Activated naive CD8-positive, alpha-beta T cell treated with anti-CD3 and anti-CD28 coated beads, Interleukin-2, amount 50 U/mL, for 24 hours (primary cell): ENCODE data around the gene ZNF76.
A peak's percentile ranks its signal among the peaks of the same experiment; 100 is the strongest.

Source experiments
- ATAC-seq: fragments of 150-1000 bp; cut with Tn5 transposase; one replicate; pipeline ENCODE4 v1.10.0; 2021
- DNase-seq: peaks from one replicate; pipeline ENCODE4 v3.0.0; 2021
- H3K27ac Mint-ChIP-seq: one replicate; pipeline ENCODE4 v1.8.0; 2021; ENCODE audit warnings: mild to moderate bottlenecking, mixed read lengths
- H3K27me3 Mint-ChIP-seq: one replicate; pipeline ENCODE4 v1.8.0; 2021; ENCODE audit warnings: mixed read lengths
- H3K36me3 Mint-ChIP-seq: one replicate; pipeline ENCODE4 v1.8.0; 2021; ENCODE audit warnings: low read depth, mixed read lengths
- H3K4me1 Mint-ChIP-seq: one replicate; pipeline ENCODE4 v1.8.0; 2021; ENCODE audit warnings: mixed read lengths
- H3K4me3 Mint-ChIP-seq: one replicate; pipeline ENCODE4 v1.8.0; 2021; ENCODE audit warnings: mild to moderate bottlenecking, moderate library complexity, mixed read lengths
- H3K9me3 Mint-ChIP-seq: one replicate; pipeline ENCODE4 v1.8.0; 2021; ENCODE audit warnings: mixed read lengths

The ZNF76 gene

GRCh38 chr6:35259194-35259947 is at the start of gene ZNF76:
Gene ZNF76 (plus strand): TSS chr6:35259735. CDS start chr6:35281152, 21,417 bp downstream.
- H3K27ac Mint-ChIP-seq = peak within 1 kb of the TSS; percentile 91
- H3K4me3 Mint-ChIP-seq = peak within 1 kb of the TSS; percentile 94
- H3K4me1 Mint-ChIP-seq = peaks cover 44% of the 10 kb centered on the region
- no peaks in the 10 kb centered on the region for H3K9me3 Mint-ChIP-seq
- ATAC-seq (peak; percentile 92), DNase-seq (peak; percentile 94)
- H3K36me3 Mint-ChIP-seq = no peaks in the 10 kb centered on the region
- no peaks in the 10 kb centered on the region for H3K27me3 Mint-ChIP-seq

GRCh38 chr6:35213298-35213791 is 46.2 kb upstream of the ZNF76 start:
- Mint-ChIP-seq H3K4me1 (peaks cover 6% of the 10 kb centered on the region), H3K27ac (no peak overlapping the region), H3K9me3 (no peaks in the 10 kb centered on the region), H3K36me3 (no peaks in the 10 kb centered on the region), H3K4me3 (peak overlapping the region; percentile 51), H3K27me3 (peaks cover 72% of the 10 kb centered on the region)
- no peak for ATAC-seq
- DNase-seq = no peak

- peak; percentile 11 for ATAC-seq
- H3K4me3 Mint-ChIP-seq = peak within 1 kb of the TSS; percentile 51
- peaks cover 65% of the 10 kb centered on the region for H3K27me3 Mint-ChIP-seq
- no peaks in the 10 kb centered on the region for H3K36me3 Mint-ChIP-seq
- H3K9me3 Mint-ChIP-seq = no peaks in the 10 kb centered on the region
- H3K27ac Mint-ChIP-seq = no peak within 1 kb of the TSS
- DNase-seq = peak; percentile 7
- H3K4me1 Mint-ChIP-seq = peaks cover 6% of the 10 kb centered on the region
These were observed 45.4 kb upstream of the ZNF76 start, which contains the start of gene SCUBE3 for GRCh38 chr6:35213824-35214756. Gene SCUBE3 (plus strand): TSS chr6:35213956. CDS start chr6:35214419, 463 bp downstream.

GRCh38 chr6:35214869-35215664 is 44.5 kb upstream of the ZNF76 start:
- Mint-ChIP-seq H3K4me3 (peak overlapping the region; percentile 7), H3K36me3 (no peaks in the 10 kb centered on the region), H3K4me1 (peaks cover 6% of the 10 kb centered on the region), H3K9me3 (no peaks in the 10 kb centered on the region), H3K27ac (no peak overlapping the region), H3K27me3 (peaks cover 59% of the 10 kb centered on the region)
- no peak for DNase-seq
- ATAC-seq = no peak

- ATAC-seq (no peak), DNase-seq (no peak)
- H3K4me1 Mint-ChIP-seq = peaks cover 6% of the 10 kb centered on the region
- H3K27me3 Mint-ChIP-seq = peaks cover 54% of the 10 kb centered on the region
- H3K27ac Mint-ChIP-seq = no peak overlapping the region
- H3K36me3 Mint-ChIP-seq = no peaks in the 10 kb centered on the region
- no peak overlapping the region for H3K4me3 Mint-ChIP-seq
- no peaks in the 10 kb centered on the region for H3K9me3 Mint-ChIP-seq
These were observed 43.7 kb upstream of the ZNF76 start for GRCh38 chr6:35215665-35216411.

- Mint-ChIP-seq H3K27ac (no peak overlapping the region), H3K36me3 (no peaks in the 10 kb centered on the region), H3K27me3 (peaks cover 52% of the 10 kb centered on the region), H3K4me3 (no peak overlapping the region), H3K9me3 (no peaks in the 10 kb centered on the region), H3K4me1 (peaks cover 6% of the 10 kb centered on the region)
- DNase-seq (no peak), ATAC-seq (no peak)
These were observed 43.2 kb upstream of the ZNF76 start for GRCh38 chr6:35216412-35216732.

- no peak for ATAC-seq
- Mint-ChIP-seq H3K4me3 (no peak overlapping the region), H3K4me1 (peaks cover 6% of the 10 kb centered on the region), H3K9me3 (no peaks in the 10 kb centered on the region), H3K27ac (no peak overlapping the region), H3K36me3 (no peaks in the 10 kb centered on the region), H3K27me3 (peaks cover 45% of the 10 kb centered on the region)
- DNase-seq = no peak
These were observed 42.4 kb upstream of the ZNF76 start for GRCh38 chr6:35216851-35217811.

- H3K9me3 Mint-ChIP-seq = no peaks in the 10 kb centered on the region
- DNase-seq (no peak), ATAC-seq (no peak)
- H3K4me1 Mint-ChIP-seq = peaks cover 4% of the 10 kb centered on the region
- peaks cover 36% of the 10 kb centered on the region for H3K27me3 Mint-ChIP-seq
- H3K36me3 Mint-ChIP-seq = no peaks in the 10 kb centered on the region
- H3K27ac Mint-ChIP-seq = no peak overlapping the region
- no peak overlapping the region for H3K4me3 Mint-ChIP-seq
These were observed 41.5 kb upstream of the ZNF76 start for GRCh38 chr6:35218021-35218420.

- Mint-ChIP-seq H3K27me3 (peaks cover 32% of the 10 kb centered on the region), H3K4me1 (no peaks in the 10 kb centered on the region), H3K4me3 (no peak overlapping the region), H3K36me3 (no peaks in the 10 kb centered on the region), H3K27ac (no peak overlapping the region), H3K9me3 (no peaks in the 10 kb centered on the region)
- no peak for ATAC-seq
- no peak for DNase-seq
These were observed 41.1 kb upstream of the ZNF76 start for GRCh38 chr6:35218456-35218855.

- no peaks in the 10 kb centered on the region for H3K4me1 Mint-ChIP-seq
- no peaks in the 10 kb centered on the region for H3K9me3 Mint-ChIP-seq
- no peaks in the 10 kb centered on the region for H3K36me3 Mint-ChIP-seq
- DNase-seq (no peak), ATAC-seq (no peak)
- no peak overlapping the region for H3K27ac Mint-ChIP-seq
- H3K4me3 Mint-ChIP-seq = no peak overlapping the region
- H3K27me3 Mint-ChIP-seq = peaks cover 27% of the 10 kb centered on the region
These were observed 39.7 kb upstream of the ZNF76 start for GRCh38 chr6:35219683-35220326.

- Mint-ChIP-seq H3K36me3 (no peaks in the 10 kb centered on the region), H3K27me3 (peaks cover 18% of the 10 kb centered on the region), H3K27ac (no peak overlapping the region), H3K4me1 (no peaks in the 10 kb centered on the region), H3K9me3 (no peaks in the 10 kb centered on the region), H3K4me3 (no peak overlapping the region)
- ATAC-seq (no peak), DNase-seq (no peak)
These were observed 38.8 kb upstream of the ZNF76 start for GRCh38 chr6:35220711-35221110.

- no peak overlapping the region for H3K4me3 Mint-ChIP-seq
- no peak for ATAC-seq
These were observed 36.1 kb upstream of the ZNF76 start for GRCh38 chr6:35223396-35223795.

More at GRCh38 chr6:35223396-35223795, 36.1 kb upstream of the ZNF76 start:
- H3K36me3 Mint-ChIP-seq = no peaks in the 10 kb centered on the region
- H3K27me3 Mint-ChIP-seq = no peaks in the 10 kb centered on the region
- DNase-seq = no peak
- no peaks in the 10 kb centered on the region for H3K4me1 Mint-ChIP-seq
- no peak overlapping the region for H3K27ac Mint-ChIP-seq
- H3K9me3 Mint-ChIP-seq = no peaks in the 10 kb centered on the region
